Measurements from ENCODE around the gene DEGS1. TPM values are rescaled to one million over a fixed set of nuclear protein-coding genes. Genes with fewer than 3 reads are reported as not detected.
A peak's percentile ranks its signal among the peaks of the same experiment; 100 is the strongest.

The DEGS1 gene
- total and polyA plus RNA-seq, 2 experiments from 2014 or later = 45.7 to 67.9 TPM

DNA sequence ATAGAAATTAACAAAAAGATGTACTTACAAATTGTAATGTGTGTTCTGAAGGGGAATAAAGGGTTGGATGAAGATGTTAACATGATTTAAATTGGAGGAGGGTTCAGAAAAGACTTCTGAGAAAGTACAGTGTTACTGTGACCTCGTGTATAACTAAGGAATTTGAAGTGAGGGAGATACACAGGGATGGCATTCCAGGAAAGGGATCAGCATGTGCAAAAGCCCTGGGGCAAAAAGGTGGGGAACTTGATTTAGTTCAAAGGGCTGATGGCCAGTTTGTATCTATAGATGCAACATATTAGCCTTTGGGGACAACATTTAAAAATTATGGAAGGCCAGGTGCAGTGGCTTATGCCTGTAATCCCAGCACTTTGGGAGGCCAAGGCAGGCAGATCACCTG lies 33.3 kb upstream of the DEGS1 start:
- H3K79me2 ChIP-seq (replicated peaks; ENCODE audit: insufficient read depth) = no peaks in the 10 kb centered on the region
- Mint-ChIP-seq H3K27me3 (ENCODE audit: insufficient read depth, low read depth, poor library complexity) (no peaks in the 10 kb centered on the region), H3K36me3 (ENCODE audit: low read depth) (peaks cover 5% of the 10 kb centered on the region; the same call in 2 of the 3 replicates), H3K4me3 (no peak overlapping the region), H3K9me3 (no peaks in the 10 kb centered on the region), H3K27ac (no peak overlapping the region), H3K4me1 (no peaks in the 10 kb centered on the region)
- H3K4me2 ChIP-seq = no peak overlapping the region
- ATAC-seq = no peak
- no peaks in the 10 kb centered on the region for H3K4me1 ChIP-seq (ENCODE audit: insufficient read depth)
- H3F3A ChIP-seq (replicated peaks; ENCODE audit: low read depth) = no peaks in the 10 kb centered on the region
- no peak for TF ChIP-seq ZNF114 (CRISPR knock-in tag; IDR thresholded peaks at IDR 0.05)
- TF ChIP-seq, protein P1, sequence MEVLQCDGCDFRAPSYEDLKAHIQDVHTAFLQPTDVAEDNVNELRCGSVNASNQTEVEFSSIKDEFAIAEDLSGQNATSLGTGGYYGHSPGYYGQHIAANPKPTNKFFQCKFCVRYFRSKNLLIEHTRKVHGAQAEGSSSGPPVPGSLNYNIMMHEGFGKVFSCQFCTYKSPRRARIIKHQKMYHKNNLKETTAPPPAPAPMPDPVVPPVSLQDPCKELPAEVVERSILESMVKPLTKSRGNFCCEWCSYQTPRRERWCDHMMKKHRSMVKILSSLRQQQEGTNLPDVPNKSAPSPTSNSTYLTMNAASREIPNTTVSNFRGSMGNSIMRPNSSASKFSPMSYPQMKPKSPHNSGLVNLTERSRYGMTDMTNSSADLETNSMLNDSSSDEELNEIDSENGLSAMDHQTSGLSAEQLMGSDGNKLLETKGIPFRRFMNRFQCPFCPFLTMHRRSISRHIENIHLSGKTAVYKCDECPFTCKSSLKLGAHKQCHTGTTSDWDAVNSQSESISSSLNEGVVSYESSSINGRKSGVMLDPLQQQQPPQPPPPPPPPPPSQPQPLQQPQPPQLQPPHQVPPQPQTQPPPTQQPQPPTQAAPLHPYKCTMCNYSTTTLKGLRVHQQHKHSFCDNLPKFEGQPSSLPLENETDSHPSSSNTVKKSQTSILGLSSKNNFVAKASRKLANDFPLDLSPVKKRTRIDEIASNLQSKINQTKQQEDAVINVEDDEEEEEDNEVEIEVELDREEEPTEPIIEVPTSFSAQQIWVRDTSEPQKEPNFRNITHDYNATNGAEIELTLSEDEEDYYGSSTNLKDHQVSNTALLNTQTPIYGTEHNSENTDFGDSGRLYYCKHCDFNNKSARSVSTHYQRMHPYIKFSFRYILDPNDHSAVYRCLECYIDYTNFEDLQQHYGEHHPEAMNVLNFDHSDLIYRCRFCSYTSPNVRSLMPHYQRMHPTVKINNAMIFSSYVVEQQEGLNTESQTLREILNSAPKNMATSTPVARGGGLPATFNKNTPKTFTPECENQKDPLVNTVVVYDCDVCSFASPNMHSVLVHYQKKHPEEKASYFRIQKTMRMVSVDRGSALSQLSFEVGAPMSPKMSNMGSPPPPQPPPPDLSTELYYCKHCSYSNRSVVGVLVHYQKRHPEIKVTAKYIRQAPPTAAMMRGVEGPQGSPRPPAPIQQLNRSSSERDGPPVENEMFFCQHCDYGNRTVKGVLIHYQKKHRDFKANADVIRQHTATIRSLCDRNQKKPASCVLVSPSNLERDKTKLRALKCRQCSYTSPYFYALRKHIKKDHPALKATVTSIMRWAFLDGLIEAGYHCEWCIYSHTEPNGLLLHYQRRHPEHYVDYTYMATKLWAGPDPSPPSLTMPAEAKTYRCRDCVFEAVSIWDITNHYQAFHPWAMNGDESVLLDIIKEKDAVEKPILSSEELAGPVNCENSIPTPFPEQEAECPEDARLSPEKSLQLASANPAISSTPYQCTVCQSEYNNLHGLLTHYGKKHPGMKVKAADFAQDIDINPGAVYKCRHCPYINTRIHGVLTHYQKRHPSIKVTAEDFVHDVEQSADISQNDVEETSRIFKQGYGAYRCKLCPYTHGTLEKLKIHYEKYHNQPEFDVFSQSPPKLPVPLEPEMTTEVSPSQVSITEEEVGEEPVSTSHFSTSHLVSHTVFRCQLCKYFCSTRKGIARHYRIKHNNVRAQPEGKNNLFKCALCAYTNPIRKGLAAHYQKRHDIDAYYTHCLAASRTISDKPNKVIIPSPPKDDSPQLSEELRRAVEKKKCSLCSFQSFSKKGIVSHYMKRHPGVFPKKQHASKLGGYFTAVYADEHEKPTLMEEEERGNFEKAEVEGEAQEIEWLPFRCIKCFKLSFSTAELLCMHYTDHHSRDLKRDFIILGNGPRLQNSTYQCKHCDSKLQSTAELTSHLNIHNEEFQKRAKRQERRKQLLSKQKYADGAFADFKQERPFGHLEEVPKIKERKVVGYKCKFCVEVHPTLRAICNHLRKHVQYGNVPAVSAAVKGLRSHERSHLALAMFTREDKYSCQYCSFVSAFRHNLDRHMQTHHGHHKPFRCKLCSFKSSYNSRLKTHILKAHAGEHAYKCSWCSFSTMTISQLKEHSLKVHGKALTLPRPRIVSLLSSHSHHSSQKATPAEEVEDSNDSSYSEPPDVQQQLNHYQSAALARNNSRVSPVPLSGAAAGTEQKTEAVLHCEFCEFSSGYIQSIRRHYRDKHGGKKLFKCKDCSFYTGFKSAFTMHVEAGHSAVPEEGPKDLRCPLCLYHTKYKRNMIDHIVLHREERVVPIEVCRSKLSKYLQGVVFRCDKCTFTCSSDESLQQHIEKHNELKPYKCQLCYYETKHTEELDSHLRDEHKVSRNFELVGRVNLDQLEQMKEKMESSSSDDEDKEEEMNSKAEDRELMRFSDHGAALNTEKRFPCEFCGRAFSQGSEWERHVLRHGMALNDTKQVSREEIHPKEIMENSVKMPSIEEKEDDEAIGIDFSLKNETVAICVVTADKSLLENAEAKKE (CRISPR knock-in tag; IDR thresholded peaks at IDR 0.05) = no peak
- TF ChIP-seq EZH2phosphoT487 (IDR thresholded peaks at IDR 0.05; ENCODE audit: unreplicated experiment) = no peak
- TF ChIP-seq, protein P2, sequence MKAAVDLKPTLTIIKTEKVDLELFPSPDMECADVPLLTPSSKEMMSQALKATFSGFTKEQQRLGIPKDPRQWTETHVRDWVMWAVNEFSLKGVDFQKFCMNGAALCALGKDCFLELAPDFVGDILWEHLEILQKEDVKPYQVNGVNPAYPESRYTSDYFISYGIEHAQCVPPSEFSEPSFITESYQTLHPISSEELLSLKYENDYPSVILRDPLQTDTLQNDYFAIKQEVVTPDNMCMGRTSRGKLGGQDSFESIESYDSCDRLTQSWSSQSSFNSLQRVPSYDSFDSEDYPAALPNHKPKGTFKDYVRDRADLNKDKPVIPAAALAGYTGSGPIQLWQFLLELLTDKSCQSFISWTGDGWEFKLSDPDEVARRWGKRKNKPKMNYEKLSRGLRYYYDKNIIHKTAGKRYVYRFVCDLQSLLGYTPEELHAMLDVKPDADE (IDR thresholded peaks at IDR 0.05) = no peak
- TF ChIP-seq JUNB (IDR thresholded peaks at IDR 0.05; ENCODE audit: unreplicated experiment) = no peak
- TF ChIP-seq, protein P3, sequence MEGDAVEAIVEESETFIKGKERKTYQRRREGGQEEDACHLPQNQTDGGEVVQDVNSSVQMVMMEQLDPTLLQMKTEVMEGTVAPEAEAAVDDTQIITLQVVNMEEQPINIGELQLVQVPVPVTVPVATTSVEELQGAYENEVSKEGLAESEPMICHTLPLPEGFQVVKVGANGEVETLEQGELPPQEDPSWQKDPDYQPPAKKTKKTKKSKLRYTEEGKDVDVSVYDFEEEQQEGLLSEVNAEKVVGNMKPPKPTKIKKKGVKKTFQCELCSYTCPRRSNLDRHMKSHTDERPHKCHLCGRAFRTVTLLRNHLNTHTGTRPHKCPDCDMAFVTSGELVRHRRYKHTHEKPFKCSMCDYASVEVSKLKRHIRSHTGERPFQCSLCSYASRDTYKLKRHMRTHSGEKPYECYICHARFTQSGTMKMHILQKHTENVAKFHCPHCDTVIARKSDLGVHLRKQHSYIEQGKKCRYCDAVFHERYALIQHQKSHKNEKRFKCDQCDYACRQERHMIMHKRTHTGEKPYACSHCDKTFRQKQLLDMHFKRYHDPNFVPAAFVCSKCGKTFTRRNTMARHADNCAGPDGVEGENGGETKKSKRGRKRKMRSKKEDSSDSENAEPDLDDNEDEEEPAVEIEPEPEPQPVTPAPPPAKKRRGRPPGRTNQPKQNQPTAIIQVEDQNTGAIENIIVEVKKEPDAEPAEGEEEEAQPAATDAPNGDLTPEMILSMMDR (conservative IDR thresholded peaks at IDR 0.05; ENCODE audit: low read depth in 2 of 2) = no peak
- TF ChIP-seq EZH2 (IDR thresholded peaks at IDR 0.05; ENCODE audit: low read depth, unreplicated experiment) = no peak
- no peak for TF ChIP-seq CREB1 (CRISPR knock-in tag; IDR thresholded peaks at IDR 0.05; ENCODE audit: low read depth)
- TF ChIP-seq ZNF331 (CRISPR knock-in tag; IDR thresholded peaks at IDR 0.05; ENCODE audit: low read depth) = no peak
- no peak for TF ChIP-seq POLR2AphosphoS5 (IDR thresholded peaks at IDR 0.05; ENCODE audit: low read depth)
- TF ChIP-seq NANOG (IDR thresholded peaks at IDR 0.05; ENCODE audit: borderline replicate concordance) = no peak
- no peak for TF ChIP-seq STAT1 (IDR thresholded peaks at IDR 0.05; ENCODE audit: unreplicated experiment)
- TF ChIP-seq, protein P4, sequence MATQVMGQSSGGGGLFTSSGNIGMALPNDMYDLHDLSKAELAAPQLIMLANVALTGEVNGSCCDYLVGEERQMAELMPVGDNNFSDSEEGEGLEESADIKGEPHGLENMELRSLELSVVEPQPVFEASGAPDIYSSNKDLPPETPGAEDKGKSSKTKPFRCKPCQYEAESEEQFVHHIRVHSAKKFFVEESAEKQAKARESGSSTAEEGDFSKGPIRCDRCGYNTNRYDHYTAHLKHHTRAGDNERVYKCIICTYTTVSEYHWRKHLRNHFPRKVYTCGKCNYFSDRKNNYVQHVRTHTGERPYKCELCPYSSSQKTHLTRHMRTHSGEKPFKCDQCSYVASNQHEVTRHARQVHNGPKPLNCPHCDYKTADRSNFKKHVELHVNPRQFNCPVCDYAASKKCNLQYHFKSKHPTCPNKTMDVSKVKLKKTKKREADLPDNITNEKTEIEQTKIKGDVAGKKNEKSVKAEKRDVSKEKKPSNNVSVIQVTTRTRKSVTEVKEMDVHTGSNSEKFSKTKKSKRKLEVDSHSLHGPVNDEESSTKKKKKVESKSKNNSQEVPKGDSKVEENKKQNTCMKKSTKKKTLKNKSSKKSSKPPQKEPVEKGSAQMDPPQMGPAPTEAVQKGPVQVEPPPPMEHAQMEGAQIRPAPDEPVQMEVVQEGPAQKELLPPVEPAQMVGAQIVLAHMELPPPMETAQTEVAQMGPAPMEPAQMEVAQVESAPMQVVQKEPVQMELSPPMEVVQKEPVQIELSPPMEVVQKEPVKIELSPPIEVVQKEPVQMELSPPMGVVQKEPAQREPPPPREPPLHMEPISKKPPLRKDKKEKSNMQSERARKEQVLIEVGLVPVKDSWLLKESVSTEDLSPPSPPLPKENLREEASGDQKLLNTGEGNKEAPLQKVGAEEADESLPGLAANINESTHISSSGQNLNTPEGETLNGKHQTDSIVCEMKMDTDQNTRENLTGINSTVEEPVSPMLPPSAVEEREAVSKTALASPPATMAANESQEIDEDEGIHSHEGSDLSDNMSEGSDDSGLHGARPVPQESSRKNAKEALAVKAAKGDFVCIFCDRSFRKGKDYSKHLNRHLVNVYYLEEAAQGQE (IDR thresholded peaks at IDR 0.05; ENCODE audit: unreplicated experiment) = no peak
- H4K20me1 ChIP-seq (replicated peaks; ENCODE audit: insufficient read depth) = peaks cover 4% of the 10 kb centered on the region; the same call in 1 of the 2 replicates
- H3K27me3 ChIP-seq (ENCODE audit: insufficient read depth) = no peaks in the 10 kb centered on the region
- no peak overlapping the region for H3K27ac ChIP-seq (ENCODE audit: low read depth)
- no peaks in the 10 kb centered on the region; the same call in 1 of the 2 replicates for H3K36me3 ChIP-seq (ENCODE audit: insufficient read depth)
- peak; percentile 13 for DNase-seq (ENCODE audit: low spot score)
- H2AFZ ChIP-seq = no peak overlapping the region
- H3K9me2 ChIP-seq (ENCODE audit: insufficient read depth) = no peaks in the 10 kb centered on the region
- H3K4me3 ChIP-seq = no peak overlapping the region

Data from GM23338 (cell line).